K562 treated with DMSO at 1 percent for 12 hours (cell line): ENCODE measurements around the gene MAGED4B. TPM values are rescaled to one million over a fixed set of nuclear protein-coding genes. Genes with fewer than 3 reads are reported as not detected.

Experiments
- total RNA-seq: library from RNA; unstranded; fragments of 300-600 nt; gene quantifications from 2 replicates; pipeline ENCODE4 v1.2.3, GENCODE V29; 2022; ENCODE audit not compliant: insufficient read depth

The MAGED4B gene
- total RNA-seq, result not detected in 2 replicates

GRCh38 chrX:52068666-52069640 is at the start of gene MAGED4B:
Gene MAGED4B, minus strand, starts transcription at chrX:52069183. Its CDS starts 1,011 bp downstream, at chrX:52068172.

Other genes starting within 250 kb of the MAGED4B start
- 13.0 and 22.1 TPM in 2 replicates for gene MAGED1, start 175.6 kb downstream of the MAGED4B start, total RNA-seq
- not detected in 2 replicates for gene MAGED4, start 115.7 kb upstream of the MAGED4B start, total RNA-seq